GM12892 (cell line): ENCODE results near the gene HIPK1.

Source experiments
- DNase-seq: peaks from one replicate; pipeline ENCODE4 v3.0.0; 2011; ENCODE audit not compliant: insufficient read length
- FAIRE-seq: peaks from 2 replicates; lab custom pipeline; 2011; peaks lifted over from hg19 to GRCh38; lab: Jason Lieb, UNC
- POLR2A ChIP-seq: IDR thresholded peaks from 2 replicates; pipeline ENCODE4 v1.6.1; 2011; ENCODE audit warnings: low read depth, low read length, control low read depth
- POLR2AphosphoS5 ChIP-seq: IDR thresholded peaks from 2 replicates; pipeline ENCODE4 v1.6.1; 2011; ENCODE audit warnings: low read depth, low read length, control low read depth
- TAF1 ChIP-seq: IDR thresholded peaks from 2 replicates; pipeline ENCODE4 v1.6.1; 2011; ENCODE audit warnings: low read depth, mild to moderate bottlenecking, control low read depth, low read length, borderline replicate concordance

The HIPK1 gene

GRCh38 chr1:113935970-113936369 is 6.8 kb downstream of the HIPK1 start:
- FAIRE-seq (no peak), DNase-seq (no peak)
- no peak for TF ChIP-seq TAF1
- no peak for TF ChIP-seq POLR2AphosphoS5
- no peak for TF ChIP-seq POLR2A

- no peak for TF ChIP-seq POLR2A
- no peak for TF ChIP-seq TAF1
- no peak for TF ChIP-seq POLR2AphosphoS5
- no peak for DNase-seq
- no peak for FAIRE-seq
Observed at GRCh38 chr1:113937146-113937545, 8.0 kb downstream of the HIPK1 start.

- FAIRE-seq (no peak), DNase-seq (no peak)
- TF ChIP-seq POLR2AphosphoS5 = no peak
- no peak for TF ChIP-seq POLR2A
- TF ChIP-seq TAF1 = no peak
Observed at GRCh38 chr1:113938192-113938591, 9.1 kb downstream of the HIPK1 start.

DNA sequence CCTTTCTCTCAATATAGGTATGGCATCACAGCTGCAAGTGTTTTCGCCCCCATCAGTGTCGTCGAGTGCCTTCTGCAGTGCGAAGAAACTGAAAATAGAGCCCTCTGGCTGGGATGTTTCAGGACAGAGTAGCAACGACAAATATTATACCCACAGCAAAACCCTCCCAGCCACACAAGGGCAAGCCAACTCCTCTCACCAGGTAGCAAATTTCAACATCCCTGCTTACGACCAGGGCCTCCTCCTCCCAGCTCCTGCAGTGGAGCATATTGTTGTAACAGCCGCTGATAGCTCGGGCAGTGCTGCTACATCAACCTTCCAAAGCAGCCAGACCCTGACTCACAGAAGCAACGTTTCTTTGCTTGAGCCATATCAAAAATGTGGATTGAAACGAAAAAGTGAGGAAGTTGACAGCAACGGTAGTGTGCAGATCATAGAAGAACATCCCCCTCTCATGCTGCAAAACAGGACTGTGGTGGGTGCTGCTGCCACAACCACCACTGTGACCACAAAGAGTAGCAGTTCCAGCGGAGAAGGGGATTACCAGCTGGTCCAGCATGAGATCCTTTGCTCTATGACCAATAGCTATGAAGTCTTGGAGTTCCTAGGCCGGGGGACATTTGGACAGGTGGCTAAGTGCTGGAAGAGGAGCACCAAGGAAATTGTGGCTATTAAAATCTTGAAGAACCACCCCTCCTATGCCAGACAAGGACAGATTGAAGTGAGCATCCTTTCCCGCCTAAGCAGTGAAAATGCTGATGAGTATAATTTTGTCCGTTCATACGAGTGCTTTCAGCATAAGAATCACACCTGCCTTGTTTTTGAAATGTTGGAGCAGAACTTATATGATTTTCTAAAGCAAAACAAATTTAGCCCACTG is 11.5 kb downstream of the HIPK1 start:
- DNase-seq (no peak), FAIRE-seq (no peak)
- no peak for TF ChIP-seq TAF1
- no peak for TF ChIP-seq POLR2A
- TF ChIP-seq POLR2AphosphoS5 = no peak

- no peak for FAIRE-seq
- no peak for DNase-seq
Observed at GRCh38 chr1:113941245-113941559, 12.1 kb downstream of the HIPK1 start.

DNA sequence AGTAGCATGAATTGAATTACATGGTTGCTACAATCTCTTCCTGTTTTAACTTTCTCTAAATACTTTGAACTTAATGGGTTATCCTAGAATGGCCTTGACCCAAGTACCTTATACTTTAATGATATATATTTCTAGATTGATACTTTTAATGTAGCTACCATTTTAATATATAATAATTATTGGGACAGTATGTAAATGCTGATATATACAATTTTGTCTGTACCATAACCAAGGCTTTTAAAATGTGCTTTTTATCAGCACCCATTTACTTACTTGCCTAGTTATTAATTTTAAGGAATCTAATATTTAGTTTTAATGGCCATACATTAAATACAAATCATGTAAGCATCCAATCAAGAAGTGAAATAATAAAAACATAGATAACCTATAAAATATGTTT is 13.4 kb downstream of the HIPK1 start:
- DNase-seq (no peak), FAIRE-seq (no peak)
- no peak for TF ChIP-seq TAF1
- TF ChIP-seq POLR2A = no peak
- TF ChIP-seq POLR2AphosphoS5 = no peak

More at GRCh38 chr1:113941245-113941559, 12.1 kb downstream of the HIPK1 start:
- TF ChIP-seq POLR2A (no peak), TAF1 (no peak), POLR2AphosphoS5 (no peak)

GRCh38 chr1:113943028-113943811 is 14.1 kb downstream of the HIPK1 start:
- DNase-seq = no peak
- no peak for FAIRE-seq
- TF ChIP-seq TAF1 (no peak), POLR2A (no peak), POLR2AphosphoS5 (no peak)

DNA sequence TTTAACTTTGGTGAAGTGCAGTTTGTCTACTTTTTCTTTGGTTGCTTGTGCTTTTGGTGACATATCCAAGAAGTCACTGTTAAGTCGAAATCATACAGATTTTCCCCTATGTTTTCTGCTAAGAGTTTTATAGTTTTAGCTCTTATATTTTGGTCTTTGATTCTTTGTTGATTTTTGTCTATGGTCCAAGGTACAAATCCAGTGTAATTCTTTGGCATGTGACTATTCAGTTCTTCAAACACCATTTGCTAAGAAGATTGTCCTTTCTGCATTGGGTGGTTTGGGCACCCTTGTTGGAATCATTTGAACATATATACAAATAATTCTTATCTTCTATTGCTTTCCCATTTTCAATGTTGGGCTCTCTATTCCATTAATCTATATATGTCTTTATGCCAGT is 16.2 kb downstream of the HIPK1 start:
- TF ChIP-seq POLR2A (no peak), TAF1 (no peak), POLR2AphosphoS5 (no peak)
- DNase-seq = no peak
- no peak for FAIRE-seq

GRCh38 chr1:113946112-113946511 is 17.0 kb downstream of the HIPK1 start:
- DNase-seq (no peak), FAIRE-seq (no peak)
- TF ChIP-seq POLR2A = no peak
- TF ChIP-seq TAF1 = no peak
- TF ChIP-seq POLR2AphosphoS5 = no peak

DNA sequence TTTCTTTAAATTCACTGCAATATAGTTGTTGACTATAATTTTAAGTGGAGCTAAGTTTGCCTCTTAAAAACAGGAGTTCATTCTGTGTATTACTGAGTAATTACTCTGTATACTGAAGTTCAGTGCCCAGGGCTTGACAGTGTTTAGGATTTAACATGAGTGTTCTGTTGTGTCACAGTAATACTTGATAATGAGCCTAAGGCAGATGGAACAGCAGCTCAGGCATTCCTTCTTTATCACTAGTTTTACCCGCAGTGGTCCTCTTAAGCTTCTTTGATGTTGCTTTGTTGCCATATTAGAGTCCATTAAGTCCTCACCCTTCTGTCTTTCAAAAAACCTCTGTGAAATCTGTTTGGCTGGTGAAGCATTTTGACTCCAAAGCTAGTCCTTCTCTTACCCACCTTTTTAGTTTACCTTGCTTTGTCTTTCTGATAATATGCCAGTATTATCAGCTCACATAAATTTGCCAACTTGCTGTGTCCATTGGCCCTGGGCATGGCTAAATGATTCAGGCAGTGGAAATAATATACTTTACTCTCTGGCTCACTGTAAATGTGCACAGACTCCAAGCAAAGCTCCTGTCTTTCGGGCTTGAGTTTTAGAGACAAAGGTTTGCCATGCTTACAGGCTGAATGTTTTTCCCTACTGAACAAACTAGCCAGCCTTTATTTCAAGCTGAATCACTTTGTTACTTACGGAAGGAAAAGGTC is 17.7 kb downstream of the HIPK1 start:
- TF ChIP-seq POLR2AphosphoS5 (no peak), TAF1 (no peak), POLR2A (no peak)
- DNase-seq (no peak), FAIRE-seq (no peak)
